ENCODE data around the gene ENPP4.
"Not testable (repeated sequence)": the region's sequence is repeated elsewhere in the genome, so short reads cannot be mapped to it uniquely, and the experiment has no call there.

Gene ENPP4

GRCh38 chr6:46134216-46134615 lies 4.4 kb downstream of the ENPP4 start:
- DNase-seq: no peak

DNA sequence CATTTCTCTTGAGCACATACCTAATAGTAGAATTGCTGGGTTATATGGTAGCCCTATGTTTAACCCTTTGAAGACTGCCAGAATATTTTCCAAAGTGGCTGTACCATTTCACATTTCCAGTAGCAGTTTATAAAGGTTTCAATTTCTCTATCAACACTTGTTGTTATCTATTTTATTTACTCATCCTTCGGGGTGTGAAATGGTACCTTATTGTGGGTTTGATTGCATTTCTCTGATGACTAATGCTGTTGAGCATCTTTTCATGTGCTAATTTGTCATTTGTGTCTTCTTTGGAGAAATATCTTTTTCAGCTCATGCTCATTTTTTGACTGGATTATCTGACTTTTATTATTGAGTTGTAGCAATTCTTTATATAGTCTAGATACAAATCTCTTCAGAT lies 5.4 kb downstream of the ENPP4 start:
- DNase-seq: no peak

- DNase-seq: no peak
Measured at GRCh38 chr6:46136831-46137230, 7.0 kb downstream of the ENPP4 start.

GRCh38 chr6:46137387-46137786 lies 7.6 kb downstream of the ENPP4 start:
- no peak for DNase-seq

DNA sequence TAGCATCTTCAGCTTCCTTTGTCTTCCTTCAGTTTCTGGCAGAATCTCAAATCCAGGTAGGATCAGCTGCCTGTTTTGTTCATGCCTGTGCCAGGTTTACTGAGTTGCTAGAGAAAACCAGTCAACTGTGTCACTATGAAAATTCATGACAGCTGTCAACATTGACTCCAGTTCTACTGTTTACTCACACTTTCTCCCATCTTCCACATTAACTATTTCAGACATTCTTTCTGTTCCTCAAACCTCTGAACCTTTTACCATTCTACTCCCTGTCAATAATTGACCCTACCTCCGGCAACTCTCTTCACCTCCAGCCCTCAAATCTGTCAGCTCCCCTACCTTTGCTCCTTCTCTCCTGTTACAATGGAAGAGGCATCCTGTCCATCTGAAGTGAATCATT lies 8.5 kb downstream of the ENPP4 start:
- no peak for DNase-seq

DNA sequence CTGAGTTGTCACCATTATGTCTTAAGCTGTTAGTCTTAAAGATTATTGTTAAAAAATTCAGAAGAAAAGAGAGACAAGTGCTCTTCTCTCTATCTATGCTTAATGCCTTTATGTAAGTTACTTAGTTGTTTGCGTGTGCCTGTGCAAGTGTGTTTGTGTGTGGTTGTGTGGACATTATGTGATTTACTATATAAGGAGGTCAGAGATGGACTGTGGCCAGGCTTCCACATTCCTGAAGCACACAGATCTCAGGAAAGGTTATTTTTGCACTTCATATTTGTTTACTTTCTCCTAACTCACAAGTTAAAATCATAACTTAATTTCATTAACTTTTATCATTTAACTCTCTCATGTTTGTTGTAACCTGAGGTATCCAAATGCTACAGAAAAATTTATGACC lies 14.5 kb downstream of the ENPP4 start:
- no peak for DNase-seq

- DNase-seq: not testable (repeated sequence)
Measured at GRCh38 chr6:46149066-46149465, 19.3 kb downstream of the ENPP4 start.

DNA sequence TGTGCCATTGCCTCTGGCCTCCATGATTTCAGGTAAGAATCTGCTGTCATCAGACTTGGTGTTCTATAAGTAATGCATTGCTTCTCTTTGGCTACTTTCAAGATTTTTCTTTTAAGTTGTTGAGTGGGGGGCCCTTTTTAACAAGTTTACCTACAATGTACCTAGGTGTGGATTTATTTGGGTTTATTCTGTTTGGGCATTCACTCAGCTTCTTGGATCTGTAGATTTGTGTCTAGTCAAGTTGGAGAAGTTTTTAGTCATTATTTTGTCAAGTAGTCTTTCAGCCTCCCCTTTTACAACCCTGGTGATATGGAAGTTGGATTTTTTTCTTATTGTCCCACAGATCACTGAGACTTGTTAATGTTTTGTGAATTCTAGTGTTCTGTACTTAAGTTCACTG lies 26.9 kb downstream of the ENPP4 start:
- DNase-seq: no peak

- no peak for DNase-seq
Measured at GRCh38 chr6:46159229-46159628, 29.4 kb downstream of the ENPP4 start.

GRCh38 chr6:46160102-46160501 lies 30.3 kb downstream of the ENPP4 start:
- no peak for DNase-seq

DNA sequence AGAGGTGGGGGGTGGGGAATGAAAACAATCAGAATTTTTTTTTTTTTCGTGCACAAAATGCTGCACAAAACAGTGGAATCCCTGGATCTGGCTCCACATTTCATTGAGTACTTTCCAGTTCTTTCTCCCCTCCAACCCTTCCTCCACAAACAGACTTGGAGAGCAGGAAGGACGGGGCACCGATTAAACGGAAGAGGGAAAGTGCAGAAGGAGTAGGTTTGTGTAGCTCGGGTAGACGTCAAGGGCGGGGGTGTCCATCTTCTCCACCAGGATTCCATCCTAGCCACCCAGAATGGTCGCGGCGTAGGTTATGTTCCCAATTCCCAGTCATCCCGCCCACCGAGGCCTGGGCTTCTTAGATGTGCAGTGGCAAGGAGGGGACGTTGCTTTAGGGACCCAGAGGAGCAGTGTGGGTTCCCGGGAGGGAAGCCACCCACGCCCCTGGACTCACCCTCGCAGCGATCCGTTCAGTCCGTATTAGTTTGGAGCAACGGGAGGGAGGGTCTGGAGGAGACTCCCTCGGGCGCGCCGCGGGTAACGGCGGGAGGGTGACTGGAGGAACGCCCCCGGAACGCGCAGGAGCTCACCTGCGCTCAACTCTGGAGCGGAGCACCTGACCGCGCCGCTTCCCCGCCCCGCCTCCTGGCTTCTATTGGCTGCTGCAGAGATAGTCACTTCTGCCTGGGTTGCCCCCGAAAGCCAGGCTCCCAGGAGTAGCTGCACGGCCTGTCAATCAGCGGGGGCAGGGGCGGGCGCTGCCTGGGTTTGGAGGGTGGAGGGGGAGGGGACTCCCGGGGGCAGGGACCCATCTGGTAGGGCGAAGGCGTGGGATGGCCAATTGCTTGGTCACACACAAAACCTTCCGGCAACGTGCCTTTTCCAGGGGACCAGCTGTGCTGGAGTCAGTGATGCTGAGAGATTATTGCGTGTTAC lies 40.8 kb downstream of the ENPP4 start, which contains the start of gene ENPP5:
ENPP5 (minus strand) TSS at position 624 of the 933 bp plus-strand sequence. CDS start 2,718 bp downstream, outside the sequence.
- DNase-seq: peak; percentile 58

DNA sequence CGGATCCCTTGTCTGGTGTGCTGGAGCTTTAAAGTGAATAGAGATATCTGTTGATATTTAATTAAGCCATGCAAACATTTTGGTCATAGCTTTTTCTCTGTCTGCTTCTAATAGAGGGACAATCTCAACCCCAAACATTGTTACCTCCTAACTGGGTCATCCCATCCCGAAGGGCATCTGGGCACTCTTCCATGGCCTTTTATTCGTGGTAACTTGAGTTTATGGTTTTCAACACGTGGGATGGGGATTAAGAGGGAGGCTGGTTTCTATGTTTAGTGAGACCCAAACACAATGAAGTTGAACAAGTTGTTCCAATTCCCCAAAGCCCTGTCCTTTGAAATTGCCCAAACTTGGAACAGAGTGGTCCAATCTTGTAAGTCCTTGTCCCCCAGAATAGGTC lies 42.4 kb downstream of the ENPP4 start:
- no peak for DNase-seq

- no peak for DNase-seq
Measured at GRCh38 chr6:46174904-46175303, 45.1 kb downstream of the ENPP4 start.

- no peak for DNase-seq
Measured at GRCh38 chr6:46175446-46175845, 45.7 kb downstream of the ENPP4 start.

GRCh38 chr6:46175976-46176375 lies 46.2 kb downstream of the ENPP4 start:
- DNase-seq: no peak

DNA sequence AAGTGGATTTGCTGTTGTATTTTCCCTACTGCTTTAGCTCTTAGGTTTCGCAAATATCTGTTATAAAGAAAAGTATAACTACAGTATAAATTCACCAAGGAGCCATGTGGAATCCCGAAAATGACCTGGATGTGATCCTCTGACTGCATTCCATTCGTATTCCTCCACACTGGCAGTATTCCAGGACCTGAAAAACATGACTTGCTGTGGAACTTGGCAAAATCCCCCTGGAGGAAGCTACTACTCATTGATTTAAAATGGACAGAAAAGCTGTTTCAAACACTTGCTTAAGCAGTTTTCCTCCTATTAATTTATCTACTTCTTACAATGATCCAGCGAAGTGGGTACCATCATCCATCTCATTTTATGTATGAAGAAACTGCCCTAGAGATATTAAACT lies 54.3 kb downstream of the ENPP4 start:
- no peak for DNase-seq

GRCh38 chr6:46186583-46186982 lies 56.8 kb downstream of the ENPP4 start:
- DNase-seq: no peak

DNA sequence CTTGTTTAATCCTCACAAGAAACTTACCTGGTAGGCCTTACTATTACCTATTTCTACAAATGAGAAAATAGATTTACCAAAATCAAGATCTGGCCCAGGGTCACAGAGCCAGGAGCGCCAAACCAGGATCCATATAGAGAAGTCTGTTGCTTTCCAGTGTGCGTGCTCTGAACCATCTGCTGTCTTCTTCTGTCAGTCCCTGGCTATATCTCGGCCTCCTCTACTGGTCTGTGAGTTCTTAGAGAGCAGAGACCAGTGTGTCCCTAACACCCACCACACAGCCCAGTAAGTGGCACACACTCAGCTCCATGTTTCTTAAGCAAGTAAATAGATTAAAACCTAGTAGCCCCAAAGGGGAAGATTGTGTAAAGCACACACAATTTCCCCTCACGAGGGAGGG lies 59.9 kb downstream of the ENPP4 start:
- DNase-seq: no peak

GRCh38 chr6:46190889-46191288 lies 61.1 kb downstream of the ENPP4 start:
- no peak for DNase-seq

DNA sequence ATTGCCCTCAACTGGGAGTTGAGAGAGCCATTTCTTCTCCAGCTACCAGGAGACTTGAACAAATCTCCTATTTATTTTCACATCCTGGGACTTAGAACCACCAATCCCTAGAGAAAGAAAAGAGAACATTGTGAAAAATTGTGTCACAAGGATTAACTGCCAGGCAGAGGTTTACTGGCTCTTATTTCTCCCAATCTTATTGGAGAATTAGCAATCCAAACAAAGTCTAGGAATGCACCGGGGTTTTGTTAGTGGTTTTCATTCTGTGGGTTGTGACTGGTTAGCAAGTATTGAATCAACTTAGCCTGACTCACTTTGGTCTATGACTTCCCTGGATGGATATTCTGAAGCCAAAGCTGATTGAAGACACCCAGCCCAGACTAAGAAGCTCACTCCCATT lies 62.2 kb downstream of the ENPP4 start:
- DNase-seq: no peak

All from stimulated activated naive CD4-positive, alpha-beta T cell treated with Interleukin-2 at 50 U/mL for 16 hours (primary cell).